IMR-90 (cell line): ENCODE measurements around the gene STXBP6. TPM values are rescaled to one million over a fixed set of nuclear protein-coding genes. Genes with fewer than 3 reads are reported as not detected.
A peak's percentile ranks its signal among the peaks of the same experiment; 100 is the strongest.

Source experiments
- ATAC-seq: fragments of 200-7000 bp; cut with Tn5 transposase; 2 replicates; pipeline ENCODE4 v1.9.1; 2020; ENCODE audit warnings: low read depth, mild to moderate bottlenecking, moderate library complexity
- BruUV-seq: library from RNA; stranded (reverse); fragments of 400-500 nt; replicated peaks from 2 replicates; lab custom pipeline; 2021; lab: Mats Ljungman, UMichigan
- CTCF ChIA-PET: fragments of 300-600 bp; formaldehyde crosslinking; extraction: SDS; loops from one replicate; lab custom pipeline; 2021; ENCODE audit warnings: antibody characterized with exemption; lab: Yijun Ruan, JAX
- POLR2A ChIA-PET: fragments of 300-600 bp; sonication (Branson Sonifier 250); formaldehyde crosslinking; loops from one replicate; lab custom pipeline; 2022; ENCODE audit warnings: antibody characterized with exemption; ENCODE audit not compliant: unreplicated experiment; lab: Charles Lee
- DNase-seq: peaks from one replicate; pipeline ENCODE4 v3.0.0; 2013
- H2AFZ ChIP-seq: replicated peaks from 2 replicates; pipeline ENCODE3; 2013; ENCODE audit warnings: low read length, mild to moderate bottlenecking; ENCODE audit not compliant: poor library complexity
- H2AK5ac ChIP-seq: 2 replicates; pipeline ENCODE4 v1.6.1; 2013; ENCODE audit warnings: low read depth, low read length, inconsistent platforms
- H2AK9ac ChIP-seq: replicated peaks from 2 replicates; pipeline ENCODE3; 2013; ENCODE audit warnings: mild to moderate bottlenecking, low read depth, low read length, moderate library complexity; ENCODE audit not compliant: poor library complexity
- H2BK120ac ChIP-seq: 2 replicates; pipeline ENCODE4 v1.6.1; 2013; ENCODE audit warnings: low read depth, low read length, inconsistent platforms
- H2BK15ac ChIP-seq: 3 replicates; pipeline ENCODE4 v1.6.1; 2013; ENCODE audit warnings: low read depth, low read length, inconsistent platforms
- H2BK20ac ChIP-seq: 2 replicates; pipeline ENCODE4 v1.6.1; 2013; ENCODE audit warnings: low read depth, mild to moderate bottlenecking, inconsistent platforms, low read length, moderate library complexity
- H2BK5ac ChIP-seq: 2 replicates; pipeline ENCODE4 v1.6.1; 2013; ENCODE audit warnings: mild to moderate bottlenecking, low read depth, low read length, inconsistent platforms; ENCODE audit not compliant: poor library complexity, severe bottlenecking
- H3K14ac ChIP-seq: replicated peaks from 2 replicates; pipeline ENCODE4 v1.6.1; 2013; ENCODE audit warnings: low read depth, low read length, inconsistent platforms
- H3K18ac ChIP-seq: 2 replicates; pipeline ENCODE4 v1.6.1; 2013; ENCODE audit warnings: low read depth, low read length, control low read depth
- H3K23ac ChIP-seq: 2 replicates; pipeline ENCODE4 v1.6.1; 2013; ENCODE audit warnings: low read depth, low read length, inconsistent platforms
- H3K27ac ChIP-seq: 2 replicates; pipeline ENCODE4 v1.5.1; 2013; ENCODE audit warnings: mild to moderate bottlenecking, control low read depth, low read length; ENCODE audit not compliant: insufficient read depth
- H3K27me3 ChIP-seq: 2 replicates; pipeline ENCODE4 v1.6.1; 2013; ENCODE audit warnings: low read length; ENCODE audit not compliant: control insufficient read depth, insufficient read depth
- H3K36me3 ChIP-seq: 2 replicates; pipeline ENCODE4 v1.6.1; 2013; ENCODE audit warnings: low read length, mixed read lengths; ENCODE audit not compliant: control insufficient read depth, insufficient read depth
- H3K4ac ChIP-seq: 2 replicates; pipeline ENCODE4 v1.6.1; 2013; ENCODE audit warnings: low read depth, low read length, inconsistent platforms
- H3K4me1 ChIP-seq: 2 replicates; pipeline ENCODE4 v1.6.1; 2013; ENCODE audit warnings: low read length, mixed read lengths; ENCODE audit not compliant: control insufficient read depth, insufficient read depth
- H3K4me2 ChIP-seq: 2 replicates; pipeline ENCODE4 v1.6.1; 2013; ENCODE audit warnings: low read depth, mild to moderate bottlenecking, control low read depth, low read length, moderate library complexity
- H3K4me3 ChIP-seq: 2 replicates; pipeline ENCODE4 v1.5.1; 2013; ENCODE audit warnings: low read depth, mild to moderate bottlenecking, control low read depth, low read length, moderate library complexity; ENCODE audit not compliant: insufficient read depth
- H3K56ac ChIP-seq: 2 replicates; pipeline ENCODE4 v1.6.1; 2013; ENCODE audit warnings: low read length, inconsistent platforms; ENCODE audit not compliant: insufficient read depth; ENCODE audit errors: extremely low read depth
- H3K79me1 ChIP-seq, 2 experiments: 2 replicates each; pipeline ENCODE4 v1.6.1; 2013; ENCODE audit warnings: low read length in 2 of 2, inconsistent platforms in 1 of 2, low read depth in 1 of 2
- H3K9ac ChIP-seq: 2 replicates; pipeline ENCODE4 v1.6.1; 2013; ENCODE audit warnings: low read depth, low read length, control low read depth
- H3K9me1 ChIP-seq: 2 replicates; pipeline ENCODE4 v1.6.1; 2013; ENCODE audit warnings: low read length, inconsistent platforms; ENCODE audit not compliant: insufficient read depth
- H3K9me3 ChIP-seq: 2 replicates; pipeline ENCODE4 v1.6.1; 2013; ENCODE audit warnings: low read length; ENCODE audit not compliant: control insufficient read depth, insufficient read depth
- H4K20me1 ChIP-seq: 2 replicates; pipeline ENCODE4 v1.6.1; 2013; ENCODE audit warnings: low read length, inconsistent platforms; ENCODE audit not compliant: insufficient read depth
- H4K5ac ChIP-seq: 2 replicates; pipeline ENCODE4 v1.6.1; 2013; ENCODE audit warnings: mild to moderate bottlenecking, low read depth, low read length, control low read depth
- H4K8ac ChIP-seq, 2 experiments: 2 replicates each; pipeline ENCODE4 v1.6.1; 2013; ENCODE audit warnings: low read depth in 2 of 2, low read length in 2 of 2, control low read depth in 1 of 2, inconsistent platforms in 1 of 2
- H4K91ac ChIP-seq: 2 replicates; pipeline ENCODE4 v1.6.1; 2013; ENCODE audit warnings: low read depth, low read length, inconsistent platforms; ENCODE audit not compliant: insufficient read depth
- BHLHE40 ChIP-seq: fragments of 150-350 bp; IDR thresholded peaks from 2 replicates; pipeline ENCODE4 v1.6.1; 2016; ENCODE audit warnings: mild to moderate bottlenecking, low read depth, low read length
- CEBPB ChIP-seq: IDR thresholded peaks from 2 replicates; pipeline ENCODE4 v1.6.1; 2012; ENCODE audit warnings: low read depth, low read length, improper control_type of control experiment
- CHD1 ChIP-seq: IDR thresholded peaks from 2 replicates; pipeline ENCODE4 v1.6.1; 2012; ENCODE audit warnings: low read depth, low read length, improper control_type of control experiment
- MAFK ChIP-seq: IDR thresholded peaks from 2 replicates; pipeline ENCODE4 v1.6.1; 2012; ENCODE audit warnings: low read depth, low read length, improper control_type of control experiment
- MAZ ChIP-seq: IDR thresholded peaks from 2 replicates; pipeline ENCODE4 v1.6.1; 2012; ENCODE audit warnings: low read depth, mild to moderate bottlenecking, low read length, improper control_type of control experiment, moderate library complexity, borderline replicate concordance
- MXI1 ChIP-seq: IDR thresholded peaks from 2 replicates; pipeline ENCODE4 v1.6.1; 2012; ENCODE audit warnings: low read depth, mild to moderate bottlenecking, low read length, moderate library complexity, borderline replicate concordance
- NFE2L2 ChIP-seq: fragments of 150-350 bp; IDR thresholded peaks from 2 replicates; pipeline ENCODE4 v1.6.1; 2016; ENCODE audit warnings: low read depth, mild to moderate bottlenecking, low read length
- POLR2A ChIP-seq: IDR thresholded peaks from 2 replicates; pipeline ENCODE4 v1.6.1; 2012; ENCODE audit warnings: mild to moderate bottlenecking, low read depth, low read length
- RAD21 ChIP-seq: IDR thresholded peaks from 2 replicates; pipeline ENCODE4 v1.6.1; 2012; ENCODE audit warnings: low read length, improper control_type of control experiment
- RCOR1 ChIP-seq: IDR thresholded peaks from 2 replicates; pipeline ENCODE4 v1.6.1; 2012; ENCODE audit warnings: mild to moderate bottlenecking, low read length, improper control_type of control experiment; ENCODE audit not compliant: insufficient replicate concordance
- RFX5 ChIP-seq: IDR thresholded peaks from 2 replicates; pipeline ENCODE4 v1.8.0; 2012; ENCODE audit warnings: low read depth, mild to moderate bottlenecking, low read length, moderate library complexity
- SMC3 ChIP-seq: fragments of 150-350 bp; IDR thresholded peaks from 2 replicates; pipeline ENCODE4 v1.6.1; 2016; ENCODE audit warnings: low read depth, mild to moderate bottlenecking, antibody characterized with exemption, low read length, moderate library complexity
- WGBS, 2 experiments: methylation state at CpG; one replicate each; pipeline versions ENCODE4 v1.1.5 to v1.1.7; 2013; ENCODE audit warnings: missing lambda C conversion rate in 2 of 2; ENCODE audit not compliant: insufficient read length in 1 of 2; ENCODE audit errors: extremely low coverage in 2 of 2; 5-methylcytosine and 5-hydroxymethylcytosine counted together
- dilution Hi-C: fragments of 300-500 bp; cut with HindIII; formaldehyde crosslinking; loops from one replicate; pipeline ENCODE4 v1.14.3; 2018; ENCODE audit warnings: low sequenced_read_pairs; ENCODE audit not compliant: unreplicated experiment
- in situ Hi-C: fragments of 300-500 bp; cut with MboI; formaldehyde crosslinking; loops from 3 replicates; pipeline ENCODE4 v1.14.3; 2019; ENCODE audit warnings: low sequenced_read_pairs, inconsistent platforms, mixed read lengths
- intact Hi-C: fragments of 100-400 bp; cut with micrococcal nuclease; formaldehyde crosslinking; loops from 2 replicates; pipeline ENCODE4 v1.10.0; 2022
- polyA plus RNA-seq, 3 experiments: library from polyadenylated mRNA; depleted of rRNA; stranded (reverse); fragments of >200 nt; gene quantifications; 2 replicates each; pipeline ENCODE4 v1.2.3, GENCODE V29; 2012; ENCODE audit warnings: low replicate concordance in 1 of 3
- total RNA-seq: library from RNA; depleted of rRNA; stranded (reverse); fragments of >200 nt; gene quantifications from 2 replicates; pipeline ENCODE4 v1.2.3, GENCODE V29; 2012
- TF ChIP-seq, protein P1 (sequence below): fragments of 150-350 bp; IDR thresholded peaks from 2 replicates; pipeline ENCODE4 v1.6.1; 2017; ENCODE audit warnings: mild to moderate bottlenecking, antibody characterized with exemption, low read length, low read depth
- TF ChIP-seq, protein P2 (sequence below): fragments of 150-350 bp; IDR thresholded peaks from 2 replicates; pipeline ENCODE4 v1.6.1; 2016; ENCODE audit warnings: low read depth, mild to moderate bottlenecking, low read length, moderate library complexity, borderline replicate concordance

The STXBP6 gene
- total and polyA plus RNA-seq, 2 of the 4 experiments (the other 2 are of a cell fraction): 14.2 to 14.3 TPM

DNA sequence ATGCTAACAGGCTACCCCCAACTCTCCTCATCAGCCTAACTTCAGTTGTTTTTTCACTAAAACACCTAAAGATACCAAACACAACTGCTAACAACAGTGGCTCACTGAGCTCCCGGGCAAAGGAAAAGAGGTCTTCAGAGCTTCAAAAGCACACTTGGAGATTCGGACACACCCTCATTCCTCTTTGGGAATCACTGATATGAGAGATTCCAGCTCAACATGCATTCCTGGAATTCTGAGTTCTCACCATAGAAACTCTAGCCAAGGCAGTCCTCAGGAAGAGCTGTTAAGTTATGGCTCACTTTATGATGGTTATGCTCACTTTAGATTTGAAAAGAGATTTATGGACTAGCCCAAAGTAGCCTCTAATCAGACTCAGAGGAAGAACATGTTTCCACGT lies 40.1 kb downstream of the STXBP6 start:
- H3K18ac ChIP-seq: peak overlapping the region; percentile 18; the same call in 1 of the 2 replicates
- peak overlapping the region; percentile 48; the same call in 1 of the 2 replicates for H3K4me2 ChIP-seq
- H4K91ac ChIP-seq: peak overlapping the region; percentile 72; the same call in 1 of the 2 replicates
- no peak overlapping the region for H3K27ac ChIP-seq
- POLR2A ChIA-PET: no interaction called here
- H3K4ac ChIP-seq: peak overlapping the region; percentile 78
- H2BK120ac ChIP-seq: peak overlapping the region; percentile 76
- H4K20me1 ChIP-seq: no peaks in the 10 kb centered on the region
- ATAC-seq (peak; percentile 50), DNase-seq (peak; percentile 39)
- no peak overlapping the region for H2AFZ ChIP-seq
- H3K4me3 ChIP-seq: no peak overlapping the region
- H2AK5ac ChIP-seq: no peak overlapping the region
- H3K9me3 ChIP-seq: no peaks in the 10 kb centered on the region
- 17% methylated on average over 1 of the region's 3 CpGs; no CpG with 5 or more reads in 1 of the 2 experiments for WGBS, 2 experiments
- peak overlapping the region; percentile 3 to 52; a peak in 2 of 4 replicates for H4K8ac ChIP-seq
- H3K27me3 ChIP-seq: no peaks in the 10 kb centered on the region
- peak overlapping the region; percentile 30 for H2AK9ac ChIP-seq
- BruUV-seq: no TSS peak
- peak overlapping the region; percentile 77; the same call in 1 of the 2 replicates for H3K23ac ChIP-seq
- CTCF ChIA-PET: no interaction called here
- H4K5ac ChIP-seq: no peak overlapping the region; the same call in 1 of the 2 replicates
- H3K14ac ChIP-seq: peak overlapping the region; percentile 7; the same call in 1 of the 2 replicates
- in situ Hi-C loops: no loop called here
- no peak overlapping the region for H3K9ac ChIP-seq
- H3K79me1 ChIP-seq: peaks cover 0 to 8% of the 10 kb centered on the region in 2 experiments; a peak in 1 of 4 replicates
- TF ChIP-seq MAFK (no peak), SMC3 (no peak), MAZ (no peak), POLR2A (no peak), RCOR1 (no peak), BHLHE40 (no peak), NFE2L2 (no peak), CEBPB (no peak), RAD21 (no peak), RFX5 (no peak), MXI1 (no peak), CHD1 (no peak)
- TF ChIP-seq, protein P1, sequence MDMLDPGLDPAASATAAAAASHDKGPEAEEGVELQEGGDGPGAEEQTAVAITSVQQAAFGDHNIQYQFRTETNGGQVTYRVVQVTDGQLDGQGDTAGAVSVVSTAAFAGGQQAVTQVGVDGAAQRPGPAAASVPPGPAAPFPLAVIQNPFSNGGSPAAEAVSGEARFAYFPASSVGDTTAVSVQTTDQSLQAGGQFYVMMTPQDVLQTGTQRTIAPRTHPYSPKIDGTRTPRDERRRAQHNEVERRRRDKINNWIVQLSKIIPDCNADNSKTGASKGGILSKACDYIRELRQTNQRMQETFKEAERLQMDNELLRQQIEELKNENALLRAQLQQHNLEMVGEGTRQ: no peak
- TF ChIP-seq, protein P2, sequence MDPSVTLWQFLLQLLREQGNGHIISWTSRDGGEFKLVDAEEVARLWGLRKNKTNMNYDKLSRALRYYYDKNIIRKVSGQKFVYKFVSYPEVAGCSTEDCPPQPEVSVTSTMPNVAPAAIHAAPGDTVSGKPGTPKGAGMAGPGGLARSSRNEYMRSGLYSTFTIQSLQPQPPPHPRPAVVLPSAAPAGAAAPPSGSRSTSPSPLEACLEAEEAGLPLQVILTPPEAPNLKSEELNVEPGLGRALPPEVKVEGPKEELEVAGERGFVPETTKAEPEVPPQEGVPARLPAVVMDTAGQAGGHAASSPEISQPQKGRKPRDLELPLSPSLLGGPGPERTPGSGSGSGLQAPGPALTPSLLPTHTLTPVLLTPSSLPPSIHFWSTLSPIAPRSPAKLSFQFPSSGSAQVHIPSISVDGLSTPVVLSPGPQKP: no peak
- H3K9me1 ChIP-seq: peaks cover 3% of the 10 kb centered on the region; the same call in 1 of the 2 replicates
- no peaks in the 10 kb centered on the region for H3K36me3 ChIP-seq
- peak overlapping the region; percentile 8; the same call in 1 of the 3 replicates for H2BK15ac ChIP-seq
- H3K56ac ChIP-seq: no peak overlapping the region
- peak overlapping the region; percentile 84 for H2BK20ac ChIP-seq
- intact Hi-C loops: loop anchor here (5.0 kb wide), 1 partner anchor 93 kb away; no protein-coding TSS in a partner anchor
- peaks cover 13% of the 10 kb centered on the region for H3K4me1 ChIP-seq
- H2BK5ac ChIP-seq: peak overlapping the region; percentile 21
- dilution Hi-C loops: no loop called here
